ENCODE results near the gene RUNX2.

The RUNX2 gene

GRCh38 chr6:45433533-45434380 is 105.6 kb downstream of the RUNX2 start:
- no peak for DNase-seq (ENCODE audit: low spot score)

GRCh38 chr6:45434381-45434700 is 106.2 kb downstream of the RUNX2 start:
- DNase-seq (ENCODE audit: low spot score): no peak

GRCh38 chr6:45436544-45437438 is 108.7 kb downstream of the RUNX2 start:
- DNase-seq (ENCODE audit: low spot score): no peak

- DNase-seq (ENCODE audit: low spot score): no peak
Observed at GRCh38 chr6:45437439-45437815, 109.3 kb downstream of the RUNX2 start.

GRCh38 chr6:45438151-45438550 is 110.0 kb downstream of the RUNX2 start:
- DNase-seq (ENCODE audit: low spot score): no peak

- DNase-seq (ENCODE audit: low spot score): no peak
Observed at GRCh38 chr6:45438849-45439406, 110.8 kb downstream of the RUNX2 start.

- DNase-seq (ENCODE audit: low spot score): no peak
Observed at GRCh38 chr6:45439459-45439858, 111.3 kb downstream of the RUNX2 start.

GRCh38 chr6:45439861-45440388 is 111.8 kb downstream of the RUNX2 start:
- no peak for DNase-seq (ENCODE audit: low spot score)

- DNase-seq (ENCODE audit: low spot score): no peak
Observed at GRCh38 chr6:45441851-45442453, 113.8 kb downstream of the RUNX2 start.

GRCh38 chr6:45442716-45443115 is 114.6 kb downstream of the RUNX2 start:
- no peak for DNase-seq (ENCODE audit: low spot score)

GRCh38 chr6:45445364-45445748 is 117.2 kb downstream of the RUNX2 start:
- DNase-seq (ENCODE audit: low spot score): no peak

GRCh38 chr6:45445749-45446549 is 117.8 kb downstream of the RUNX2 start:
- peak; percentile 15 for DNase-seq (ENCODE audit: low spot score)

- DNase-seq (ENCODE audit: low spot score): no peak
Observed at GRCh38 chr6:45447005-45447404, 118.9 kb downstream of the RUNX2 start.

GRCh38 chr6:45447716-45448115 is 119.6 kb downstream of the RUNX2 start:
- no peak for DNase-seq (ENCODE audit: low spot score)

GRCh38 chr6:45448417-45449389 is 120.6 kb downstream of the RUNX2 start:
- no peak for DNase-seq (ENCODE audit: low spot score)

- no peak for DNase-seq (ENCODE audit: low spot score)
Observed at GRCh38 chr6:45450132-45450531, 122.0 kb downstream of the RUNX2 start.

- DNase-seq (ENCODE audit: low spot score): no peak
Observed at GRCh38 chr6:45450831-45451230, 122.7 kb downstream of the RUNX2 start.

GRCh38 chr6:45454008-45454911 is 126.1 kb downstream of the RUNX2 start:
- DNase-seq (ENCODE audit: low spot score): no peak

- DNase-seq (ENCODE audit: low spot score): no peak
Observed at GRCh38 chr6:45455408-45455807, 127.3 kb downstream of the RUNX2 start.
